GM19043 (cell line): ENCODE results near the gene MEIOB.

Experiments
- ATAC-seq: cut with Tn5 transposase; IDR thresholded peaks from one replicate; pipeline ENCODE4 v1.9.1; 2021; ENCODE audit warnings: low read depth; ENCODE audit not compliant: unreplicated experiment

The MEIOB gene

DNA sequence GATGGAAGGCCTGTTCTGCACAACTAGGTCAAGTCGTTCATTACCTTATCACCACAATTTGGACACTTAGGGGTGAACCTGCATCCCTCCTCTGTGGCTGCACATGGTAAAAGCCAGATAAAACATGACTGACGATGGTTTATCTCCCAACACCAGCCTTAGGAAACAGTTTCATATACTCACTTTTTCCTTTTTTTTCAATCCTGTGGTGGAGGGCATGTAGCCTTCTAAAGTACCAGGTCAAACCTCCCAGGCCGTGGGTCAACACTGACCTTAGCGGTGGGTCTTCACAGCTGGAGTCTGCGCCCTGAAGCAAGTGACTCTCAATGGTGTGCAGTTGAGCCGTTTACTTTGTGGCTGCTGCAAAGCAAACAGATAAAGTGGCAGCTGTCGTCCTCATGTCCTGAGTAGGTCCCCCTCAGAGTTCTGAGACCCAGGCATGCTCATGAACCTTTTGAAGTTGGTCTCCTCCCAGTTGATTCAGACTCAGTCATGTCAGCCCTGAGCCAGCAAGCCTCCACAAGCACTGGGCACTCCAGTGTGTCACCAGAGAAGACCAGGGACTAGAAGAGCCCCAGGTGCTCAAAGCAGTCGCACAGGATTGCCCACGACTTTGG lies 39.0 kb downstream of the MEIOB start:
- no peak for ATAC-seq

GRCh38 chr16:1831186-1832075 lies 40.5 kb downstream of the MEIOB start:
- ATAC-seq: no peak

DNA sequence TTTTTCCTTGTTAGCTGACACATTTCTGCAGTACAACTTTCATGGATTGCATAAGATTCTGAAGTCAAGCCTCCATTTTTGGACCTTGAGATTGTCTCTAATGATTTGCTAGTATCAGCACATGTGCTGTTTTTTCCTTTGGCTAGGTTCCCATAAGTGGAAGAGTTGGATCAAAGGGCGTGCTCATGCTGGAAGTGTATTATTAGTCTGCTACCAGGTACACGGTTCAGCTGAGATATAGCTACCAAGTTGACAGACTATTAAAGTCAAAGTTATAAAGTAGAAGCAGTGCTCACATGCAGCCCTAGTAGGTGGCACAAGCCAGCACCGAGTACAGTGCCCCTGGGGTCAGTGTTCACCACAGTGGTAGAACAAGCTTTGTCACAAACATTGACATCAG lies 41.8 kb downstream of the MEIOB start:
- ATAC-seq: no peak

- ATAC-seq: no peak
Observed at GRCh38 chr16:1828645-1829410, 43.1 kb downstream of the MEIOB start.

- ATAC-seq: peak; percentile 88
Observed at GRCh38 chr16:1826691-1827573, 45.0 kb downstream of the MEIOB start, which contains the start of the genes FAHD1 and HAGH. Gene FAHD1, plus strand, starts transcription at chr16:1827206. Its CDS starts 33 bp downstream, at chr16:1827239. Gene HAGH, minus strand, starts transcription at chr16:1826825. Its CDS starts 38 bp downstream, at chr16:1826787.

- peak; percentile 32 for ATAC-seq
Observed at GRCh38 chr16:1825864-1826690, 45.9 kb downstream of the MEIOB start.

DNA sequence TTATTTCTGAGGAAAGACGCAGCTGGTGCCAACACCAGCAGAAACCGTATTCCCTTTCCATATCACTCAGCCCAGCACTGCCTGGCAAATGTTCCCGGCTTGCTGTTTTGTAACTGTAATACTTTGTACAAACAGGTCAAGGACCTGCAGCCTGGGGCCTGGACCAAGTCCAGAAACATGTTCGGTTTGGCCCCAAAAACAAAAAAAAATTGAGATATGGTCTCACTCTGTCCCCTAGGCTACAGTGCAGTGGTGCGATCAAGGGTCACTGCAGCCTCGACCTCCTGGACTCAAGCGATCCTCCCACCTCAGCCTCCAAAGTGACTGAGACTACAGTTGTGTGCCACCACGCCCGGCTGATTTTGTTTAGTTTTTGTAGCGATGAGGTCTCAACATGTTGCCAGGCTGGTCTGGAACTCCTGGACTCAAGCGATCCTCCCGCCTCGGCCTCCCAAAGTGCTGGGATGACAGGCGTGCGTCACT lies 46.5 kb downstream of the MEIOB start:
- ATAC-seq: no peak

- ATAC-seq: no peak
Observed at GRCh38 chr16:1823821-1824220, 48.1 kb downstream of the MEIOB start.

DNA sequence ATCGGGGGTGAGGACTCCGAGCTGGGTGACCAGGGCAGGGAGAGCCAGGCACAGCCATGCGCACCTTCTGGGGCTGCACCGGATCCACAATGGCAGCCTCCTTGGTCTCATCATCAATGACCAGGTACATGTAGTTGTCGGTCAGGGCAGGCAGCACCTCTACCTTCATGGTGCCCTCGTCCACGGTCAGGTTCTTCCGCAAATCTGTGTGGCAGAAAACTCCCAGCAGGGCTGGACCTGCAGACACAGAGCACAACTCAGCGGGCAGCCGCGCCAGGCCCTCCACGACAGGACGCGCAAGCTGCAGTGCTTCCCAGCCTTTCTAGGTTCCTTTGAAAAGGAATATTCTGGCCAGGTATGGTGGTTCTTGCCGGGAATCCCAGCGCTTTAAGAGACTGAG lies 49.2 kb downstream of the MEIOB start:
- no peak for ATAC-seq

DNA sequence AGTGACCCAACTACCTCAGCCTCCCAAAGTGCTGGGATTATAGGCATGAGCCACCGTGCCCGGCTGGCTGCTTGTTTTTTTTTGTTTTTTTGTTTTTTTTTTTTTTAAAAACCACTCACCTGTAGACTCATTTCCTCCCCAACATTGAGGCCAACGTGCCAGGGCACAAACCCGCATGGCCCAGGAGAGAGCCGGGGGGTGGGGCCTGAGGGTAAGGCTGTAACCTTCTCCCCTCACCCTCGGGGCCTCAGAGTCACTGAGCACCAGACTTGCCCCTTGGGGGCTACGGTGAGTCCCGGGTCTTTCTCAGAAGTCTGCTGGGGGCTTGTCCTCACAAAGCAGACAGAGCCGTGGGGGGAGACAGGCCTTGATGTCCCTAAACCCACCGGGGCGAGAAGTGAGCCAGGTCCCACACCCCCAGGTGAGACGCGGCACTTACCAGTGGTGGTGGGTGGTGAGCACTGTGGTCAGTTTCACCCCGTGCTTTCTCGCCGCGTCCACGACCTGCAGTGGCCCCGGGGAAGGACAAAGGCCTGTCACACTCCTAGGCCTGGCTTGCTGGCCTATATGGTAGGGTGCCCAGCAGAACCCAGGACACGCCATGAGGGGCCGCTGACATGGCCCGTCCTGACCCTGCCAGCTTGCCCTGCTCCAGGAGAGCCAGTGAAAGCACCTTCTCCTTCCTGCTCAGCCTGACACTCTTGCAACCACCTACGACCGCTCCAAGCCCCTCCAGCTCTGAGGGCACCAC lies 49.9 kb downstream of the MEIOB start:
- no peak for ATAC-seq

- ATAC-seq: no peak
Observed at GRCh38 chr16:1820946-1821290, 51.0 kb downstream of the MEIOB start.

GRCh38 chr16:1820096-1820945 lies 51.6 kb downstream of the MEIOB start:
- ATAC-seq: no peak

DNA sequence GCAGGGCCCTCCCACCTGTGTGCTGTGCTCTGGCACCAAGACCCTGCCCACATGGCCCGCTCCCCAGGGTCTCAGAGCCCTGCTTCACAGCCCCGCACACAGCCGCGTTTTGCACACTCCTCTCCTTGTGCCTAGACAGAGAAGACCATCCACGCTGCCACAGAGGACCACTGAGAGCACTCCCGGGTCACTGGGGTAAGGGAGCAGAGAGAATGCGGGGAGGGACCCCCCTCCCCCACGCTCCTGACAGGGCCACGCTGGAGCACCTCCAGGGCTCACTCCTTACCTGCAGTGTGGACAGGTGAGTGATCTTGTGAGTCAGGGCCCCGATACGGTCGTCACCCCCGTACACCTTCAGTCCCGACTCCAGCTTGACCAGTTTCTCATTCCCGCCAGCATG lies 52.4 kb downstream of the MEIOB start:
- no peak for ATAC-seq

GRCh38 chr16:1818873-1819525 lies 53.0 kb downstream of the MEIOB start:
- no peak for ATAC-seq

- no peak for ATAC-seq
Observed at GRCh38 chr16:1818204-1818872, 53.6 kb downstream of the MEIOB start.

- no peak for ATAC-seq
Observed at GRCh38 chr16:1817716-1818115, 54.2 kb downstream of the MEIOB start.

- ATAC-seq: no peak
Observed at GRCh38 chr16:1817276-1817589, 54.7 kb downstream of the MEIOB start.
